Measurements from ENCODE around the gene PARD3B. TPM values are rescaled to one million over a fixed set of nuclear protein-coding genes. Genes with fewer than 3 reads are reported as not detected.

PARD3B gene
- polyA plus RNA-seq, 3 donors: not detected

DNA sequence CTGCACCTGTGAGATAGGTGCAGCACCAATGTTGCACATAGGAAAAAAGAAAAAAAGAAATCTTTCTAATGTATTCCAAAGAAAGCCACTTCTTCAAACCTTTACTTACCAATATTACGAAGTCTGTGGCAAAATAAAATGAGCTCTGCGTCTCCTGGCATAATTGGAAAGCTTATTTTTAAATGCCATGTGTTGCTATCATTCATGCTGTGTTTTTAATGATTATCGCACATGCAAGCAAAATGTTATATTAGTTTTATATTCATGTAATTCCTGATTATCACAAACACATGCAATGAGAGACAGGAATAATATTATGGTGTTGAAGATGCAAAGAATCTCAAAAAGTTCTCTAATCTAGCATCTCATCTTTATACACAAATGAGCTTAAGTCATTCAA, 47.0 kb upstream of the PARD3B start:
- Histone ChIP-seq H3K27ac (ENCODE audit: low read depth in 1 of 2, low read length in 2 of 2) (no peak overlapping the region), H2AFZ (ENCODE audit: insufficient read depth, low read depth, low read length, poor library complexity, severe bottlenecking) (no peak overlapping the region), H3K9me3 (replicated peaks in 1 of 2; ENCODE audit: control insufficient read depth in 1 of 2, insufficient read depth in 1 of 2, low read length in 2 of 2) (no peaks in the 10 kb centered on the region), H3K4me1 (ENCODE audit: control insufficient read depth in 1 of 2, insufficient read depth in 2 of 2, low read length in 2 of 2) (no peaks in the 10 kb centered on the region), H3K9ac (ENCODE audit: insufficient read depth, low read length, poor library complexity, severe bottlenecking) (no peak overlapping the region), H3K4me3 (replicated peaks in 1 of 3; ENCODE audit: low read depth in 2 of 3, low read length in 3 of 3) (no peak overlapping the region), H3K27me3 (ENCODE audit: control insufficient read depth in 2 of 2, insufficient read depth in 2 of 2, low read length in 2 of 2) (no peaks in the 10 kb centered on the region), H4K20me1 (ENCODE audit: insufficient read depth, low read length) (no peaks in the 10 kb centered on the region), H3K36me3 (replicated peaks in 1 of 2; ENCODE audit: control insufficient read depth in 1 of 2, insufficient read depth in 2 of 2, low read length in 2 of 2) (no peaks in the 10 kb centered on the region), H3K4me2 (replicated peaks; ENCODE audit: extremely low read depth, low read length, poor library complexity, severe bottlenecking) (no peak overlapping the region), H3K79me2 (ENCODE audit: insufficient read depth, low read length) (no peaks in the 10 kb centered on the region)
- WGBS (ENCODE audit: insufficient coverage): no CpG with 5 or more reads among the region's 3 CpGs
- TF ChIP-seq, protein P1, sequence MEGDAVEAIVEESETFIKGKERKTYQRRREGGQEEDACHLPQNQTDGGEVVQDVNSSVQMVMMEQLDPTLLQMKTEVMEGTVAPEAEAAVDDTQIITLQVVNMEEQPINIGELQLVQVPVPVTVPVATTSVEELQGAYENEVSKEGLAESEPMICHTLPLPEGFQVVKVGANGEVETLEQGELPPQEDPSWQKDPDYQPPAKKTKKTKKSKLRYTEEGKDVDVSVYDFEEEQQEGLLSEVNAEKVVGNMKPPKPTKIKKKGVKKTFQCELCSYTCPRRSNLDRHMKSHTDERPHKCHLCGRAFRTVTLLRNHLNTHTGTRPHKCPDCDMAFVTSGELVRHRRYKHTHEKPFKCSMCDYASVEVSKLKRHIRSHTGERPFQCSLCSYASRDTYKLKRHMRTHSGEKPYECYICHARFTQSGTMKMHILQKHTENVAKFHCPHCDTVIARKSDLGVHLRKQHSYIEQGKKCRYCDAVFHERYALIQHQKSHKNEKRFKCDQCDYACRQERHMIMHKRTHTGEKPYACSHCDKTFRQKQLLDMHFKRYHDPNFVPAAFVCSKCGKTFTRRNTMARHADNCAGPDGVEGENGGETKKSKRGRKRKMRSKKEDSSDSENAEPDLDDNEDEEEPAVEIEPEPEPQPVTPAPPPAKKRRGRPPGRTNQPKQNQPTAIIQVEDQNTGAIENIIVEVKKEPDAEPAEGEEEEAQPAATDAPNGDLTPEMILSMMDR (IDR thresholded peaks at IDR 0.05): no peak
- Mint-ChIP-seq H3K4me3 (no peak overlapping the region), H3K36me3 (no peaks in the 10 kb centered on the region), H3K4me1 (no peaks in the 10 kb centered on the region), H3K9me3 (peaks cover 0 to 4% (median 2%) of the 10 kb centered on the region in 7 donors), H3K27ac (no peak overlapping the region), H3K27me3 (ENCODE audit: low read depth in 3 of 3) (peaks cover 0 to 2% (median 0%) of the 10 kb centered on the region in 3 donors)
- intact Hi-C loops (cut with micrococcal nuclease): no loop called here
- no peak for DNase-seq

DNA sequence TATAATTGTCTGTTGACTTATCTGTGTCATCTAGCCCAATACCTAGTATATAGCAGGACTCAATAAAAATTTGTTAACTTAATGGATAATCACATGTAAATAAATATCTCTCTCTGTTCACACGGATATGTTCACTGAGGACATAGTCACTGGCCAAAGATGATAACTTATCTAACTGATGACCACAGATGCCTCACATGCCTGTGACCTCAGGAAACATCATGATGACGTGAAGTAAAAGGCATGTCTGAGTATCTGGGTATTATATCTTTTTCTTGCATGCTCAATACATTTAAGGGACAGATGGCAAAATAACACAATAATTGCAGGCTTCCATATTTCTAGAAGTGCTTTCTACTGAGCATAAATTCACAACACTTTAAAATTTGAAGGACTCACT, 41.4 kb upstream of the PARD3B start:
- no peaks in the 10 kb centered on the region for H4K20me1 ChIP-seq (ENCODE audit: insufficient read depth, low read length)
- Mint-ChIP-seq H3K4me3 (no peak overlapping the region), H3K9me3 (no peaks in the 10 kb centered on the region), H3K27ac (no peak overlapping the region), H3K36me3 (no peaks in the 10 kb centered on the region), H3K27me3 (ENCODE audit: low read depth in 3 of 3) (no peaks in the 10 kb centered on the region), H3K4me1 (no peaks in the 10 kb centered on the region)
- H3K4me3 ChIP-seq (replicated peaks in 1 of 3; ENCODE audit: low read depth in 2 of 3, low read length in 3 of 3): no peak overlapping the region
- WGBS (ENCODE audit: insufficient coverage): no CpG with 5 or more reads among the region's 2 CpGs
- H3K36me3 ChIP-seq (replicated peaks in 1 of 2; ENCODE audit: control insufficient read depth in 1 of 2, insufficient read depth in 2 of 2, low read length in 2 of 2): no peaks in the 10 kb centered on the region
- H2AFZ ChIP-seq (ENCODE audit: insufficient read depth, low read depth, low read length, poor library complexity, severe bottlenecking): no peak overlapping the region
- H3K27me3 ChIP-seq (ENCODE audit: control insufficient read depth in 2 of 2, insufficient read depth in 2 of 2, low read length in 2 of 2): no peaks in the 10 kb centered on the region
- TF ChIP-seq, protein P1 (IDR thresholded peaks at IDR 0.05): no peak
- H3K79me2 ChIP-seq (ENCODE audit: insufficient read depth, low read length): no peaks in the 10 kb centered on the region
- no peak for DNase-seq
- intact Hi-C loops (cut with micrococcal nuclease): no loop called here
- H3K9ac ChIP-seq (ENCODE audit: insufficient read depth, low read length, poor library complexity, severe bottlenecking): no peak overlapping the region
- H3K27ac ChIP-seq (ENCODE audit: low read depth in 1 of 2, low read length in 2 of 2): no peak overlapping the region
- no peaks in the 10 kb centered on the region for H3K4me1 ChIP-seq (ENCODE audit: control insufficient read depth in 1 of 2, insufficient read depth in 2 of 2, low read length in 2 of 2)
- H3K4me2 ChIP-seq (replicated peaks; ENCODE audit: extremely low read depth, low read length, poor library complexity, severe bottlenecking): no peak overlapping the region
- H3K9me3 ChIP-seq (replicated peaks in 1 of 2; ENCODE audit: control insufficient read depth in 1 of 2, insufficient read depth in 1 of 2, low read length in 2 of 2): no peaks in the 10 kb centered on the region

All from CD14-positive monocyte (primary cell).